Naive thymus-derived CD4-positive, alpha-beta T cell (primary cell): ENCODE data around the gene STARD3NL. TPM values are rescaled to one million over a fixed set of nuclear protein-coding genes. Genes with fewer than 3 reads are reported as not detected.
"Not testable (repeated sequence)": the region's sequence is repeated elsewhere in the genome, so short reads cannot be mapped to it uniquely, and the experiment has no call there.

Experiments used
- ATAC-seq: fragments of 150-1000 bp; cut with Tn5 transposase; 2 replicates; pipeline ENCODE4 v1.10.0; 2021; ENCODE audit warnings: mild to moderate bottlenecking, moderate library complexity
- CTCF ChIA-PET: fragments of 350-600 bp; sonication (Branson Sonifier 250); formaldehyde crosslinking; loops from one replicate; lab custom pipeline; 2021; ENCODE audit warnings: antibody characterized with exemption; lab: Charles Lee
- POLR2A ChIA-PET: fragments of 350-600 bp; sonication (Branson Sonifier 250); formaldehyde crosslinking; loops from one replicate; lab custom pipeline; 2021; ENCODE audit warnings: antibody characterized with exemption, inconsistent platforms; lab: Charles Lee
- DNase-seq, 9 donors: peaks; one replicate each; pipeline versions ENCODE4 v3.0.0 to v3.0.0-alpha.2; 2020 to 2022; ENCODE audit warnings: mixed read lengths in 1 of 9
- H3K27ac ChIP-seq: one replicate; pipeline ENCODE4 v1.7.0; 2013; ENCODE audit warnings: mild to moderate bottlenecking, low read depth, low read length, moderate library complexity
- H3K27me3 ChIP-seq, 2 donors: one replicate each; pipeline ENCODE4 v1.7.0; 2013; ENCODE audit warnings: low read length in 2 of 2, mild to moderate bottlenecking in 2 of 2, moderate library complexity in 2 of 2; ENCODE audit not compliant: control insufficient read depth in 2 of 2, insufficient read depth in 2 of 2
- H3K36me3 ChIP-seq, 3 experiments: 1 replicate in 2 of 3; 2 replicates in 1 of 3; pipeline ENCODE4 v1.7.0; 2013; ENCODE audit warnings: low read length in 3 of 3, mild to moderate bottlenecking in 3 of 3, moderate library complexity in 1 of 3; ENCODE audit not compliant: insufficient read depth in 3 of 3, control insufficient read depth in 2 of 3
- H3K4me1 ChIP-seq, 2 donors: one replicate each; pipeline ENCODE4 v1.7.0; 2013; ENCODE audit warnings: low read length in 2 of 2, mild to moderate bottlenecking in 2 of 2, moderate library complexity in 1 of 2; ENCODE audit not compliant: control insufficient read depth in 2 of 2, insufficient read depth in 2 of 2
- H3K4me3 ChIP-seq: 2 replicates; pipeline ENCODE4 v1.7.0; 2013; ENCODE audit warnings: mild to moderate bottlenecking, low read length
- H3K9me3 ChIP-seq, 3 experiments: 1 replicate in 2 of 3; 2 replicates in 1 of 3; pipeline ENCODE4 v1.7.0; 2013; ENCODE audit warnings: low read length in 3 of 3; ENCODE audit not compliant: control insufficient read depth in 2 of 3
- H3K27ac Mint-ChIP-seq, 9 donors: one replicate each; pipeline ENCODE4 v1.8.0; 2020 to 2022; ENCODE audit warnings: mixed read lengths in 9 of 9, mild to moderate bottlenecking in 8 of 9, moderate library complexity in 5 of 9, inconsistent platforms in 2 of 9
- H3K27me3 Mint-ChIP-seq, 5 donors: one replicate each; pipeline ENCODE4 v1.8.0; 2021 to 2022; ENCODE audit warnings: mixed read lengths in 5 of 5, mild to moderate bottlenecking in 1 of 5
- H3K36me3 Mint-ChIP-seq, 5 donors: one replicate each; pipeline ENCODE4 v1.8.0; 2020 to 2022; ENCODE audit warnings: mixed read lengths in 5 of 5, mild to moderate bottlenecking in 3 of 5, inconsistent platforms in 1 of 5
- H3K4me1 Mint-ChIP-seq, 7 donors: one replicate each; pipeline ENCODE4 v1.8.0; 2020 to 2022; ENCODE audit warnings: mixed read lengths in 7 of 7, mild to moderate bottlenecking in 3 of 7, inconsistent platforms in 1 of 7
- H3K4me3 Mint-ChIP-seq, 10 donors: one replicate each; pipeline ENCODE4 v1.8.0; 2020 to 2022; ENCODE audit warnings: mild to moderate bottlenecking in 10 of 10, mixed read lengths in 10 of 10, moderate library complexity in 6 of 10, inconsistent platforms in 2 of 10
- H3K9me3 Mint-ChIP-seq, 11 donors: one replicate each; pipeline ENCODE4 v1.8.0; 2020 to 2022; ENCODE audit warnings: mixed read lengths in 11 of 11, mild to moderate bottlenecking in 4 of 11, inconsistent platforms in 1 of 11, moderate library complexity in 1 of 11
- intact Hi-C, 2 donors: fragments of 100-400 bp; cut with micrococcal nuclease; formaldehyde crosslinking; loops; one replicate each; pipeline ENCODE4 v1.15.1; 2023
- polyA plus RNA-seq, 2 donors: library from polyadenylated mRNA; unstranded; fragments of 300-500 nt; fragmentation: Illumina TruSeq; gene quantifications; one replicate each; pipeline ENCODE4 v1.2.3, GENCODE V29; 2021
- total RNA-seq, 6 experiments: library from RNA in 5 of 6; stranded (reverse) in 5 of 6; gene quantifications; 1 replicate in 5 of 6; 2 replicates in 1 of 6; pipeline ENCODE4 v1.2.3 and lab custom pipeline; 2021 to 2026

The STARD3NL gene
- total and polyA plus RNA-seq, 7 experiments from 2014 or later, result 9.4 to 26.9 (median 17.0) TPM

- CTCF ChIA-PET, result not testable (repeated sequence)
These were observed 65.3 kb downstream of the STARD3NL start for GRCh38 chr7:38243345-38243744.

GRCh38 chr7:38244516-38244915 is 66.5 kb downstream of the STARD3NL start:
- peaks cover 0 to 19% (median 11%) of the 10 kb centered on the region in 5 donors for H3K36me3 Mint-ChIP-seq
- ChIA-PET POLR2A (no interaction called here), CTCF (no interaction called here)
- Histone ChIP-seq H3K4me3 (no peak overlapping the region), H3K36me3 (peaks cover 0 to 20% (median 0%) of the 10 kb centered on the region in 3 experiments), H3K27me3 (no peaks in the 10 kb centered on the region), H3K4me1 (peaks cover 0 to 25% of the 10 kb centered on the region in 2 donors), H3K9me3 (no peaks in the 10 kb centered on the region), H3K27ac (no peak overlapping the region)
- no peak overlapping the region for H3K27ac Mint-ChIP-seq
- H3K9me3 Mint-ChIP-seq, result no peaks in the 10 kb centered on the region
- no peaks in the 10 kb centered on the region for H3K27me3 Mint-ChIP-seq
- no peak for DNase-seq
- intact Hi-C loops, result no loop called here
- H3K4me3 Mint-ChIP-seq, result no peak overlapping the region
- H3K4me1 Mint-ChIP-seq, result peaks cover 0 to 24% (median 4%) of the 10 kb centered on the region in 7 donors
- ATAC-seq, result no peak

More at GRCh38 chr7:38243345-38243744, 65.3 kb downstream of the STARD3NL start:
- DNase-seq, H3K9me3 Mint-ChIP-seq, POLR2A ChIA-PET, H3K4me3 Mint-ChIP-seq, H3K27ac ChIP-seq, H3K9me3 ChIP-seq, H3K27me3 ChIP-seq, H3K27ac Mint-ChIP-seq, H3K4me3 ChIP-seq, intact Hi-C loops, H3K27me3 Mint-ChIP-seq: not testable (repeated sequence)
- peak; percentile 26 for ATAC-seq
- Mint-ChIP-seq H3K36me3 (peaks cover 0 to 21% (median 9%) of the 10 kb centered on the region in 5 donors), H3K4me1 (peaks cover 0 to 20% (median 0%) of the 10 kb centered on the region in 7 donors)
- Histone ChIP-seq H3K36me3 (peaks cover 0 to 19% (median 0%) of the 10 kb centered on the region in 3 experiments), H3K4me1 (peaks cover 0 to 29% of the 10 kb centered on the region in 2 donors)

GRCh38 chr7:38245409-38245977 is 67.4 kb downstream of the STARD3NL start:
- peaks cover 0 to 2% (median 0%) of the 10 kb centered on the region in 5 donors for H3K27me3 Mint-ChIP-seq
- peaks cover 0 to 25% of the 10 kb centered on the region in 2 donors for H3K4me1 ChIP-seq
- H3K4me1 Mint-ChIP-seq, result peaks cover 0 to 26% (median 4%) of the 10 kb centered on the region in 7 donors
- H3K4me3 ChIP-seq, result no peak overlapping the region
- peak overlapping the region in 2 of 9 donors; percentile 29 to 76 for H3K27ac Mint-ChIP-seq
- ATAC-seq, result peak; percentile 41
- ChIA-PET CTCF (no interaction called here), POLR2A (no interaction called here)
- H3K9me3 ChIP-seq, result no peaks in the 10 kb centered on the region
- no peak overlapping the region for H3K27ac ChIP-seq
- no peak overlapping the region for H3K4me3 Mint-ChIP-seq
- no peaks in the 10 kb centered on the region for H3K9me3 Mint-ChIP-seq
- H3K36me3 Mint-ChIP-seq, result peaks cover 0 to 19% (median 11%) of the 10 kb centered on the region in 5 donors
- intact Hi-C loops, result no loop called here
- H3K27me3 ChIP-seq, result no peaks in the 10 kb centered on the region
- H3K36me3 ChIP-seq, result peaks cover 0 to 20% (median 0%) of the 10 kb centered on the region in 3 experiments
- DNase-seq, result no peak

GRCh38 chr7:38248069-38248567 is 70.1 kb downstream of the STARD3NL start:
- Mint-ChIP-seq H3K9me3 (no peaks in the 10 kb centered on the region), H3K4me1 (peaks cover 0 to 30% (median 9%) of the 10 kb centered on the region in 7 donors), H3K27me3 (peaks cover 0 to 2% (median 0%) of the 10 kb centered on the region in 5 donors), H3K36me3 (peaks cover 0 to 16% (median 11%) of the 10 kb centered on the region in 5 donors), H3K27ac (no peak overlapping the region), H3K4me3 (no peak overlapping the region)
- ATAC-seq (no peak), DNase-seq (no peak)
- Histone ChIP-seq H3K36me3 (peaks cover 0 to 20% (median 0%) of the 10 kb centered on the region in 3 experiments), H3K27ac (no peak overlapping the region), H3K9me3 (no peaks in the 10 kb centered on the region), H3K27me3 (no peaks in the 10 kb centered on the region), H3K4me1 (peaks cover 0 to 23% of the 10 kb centered on the region in 2 donors), H3K4me3 (peak overlapping the region; percentile 2)
- intact Hi-C loops, result no loop called here
- POLR2A ChIA-PET, result interaction anchor here (0.7 to 0.9 kb wide), 2 partner anchors 11 to 73 kb away, joined by 6 to 7 read pairs; no protein-coding TSS in a partner anchor
- CTCF ChIA-PET, result interaction anchor here (1.7 kb wide), 1 partner anchor 87 kb away, joined by 4 read pairs; no protein-coding TSS in a partner anchor

- CTCF ChIA-PET, H3K27ac Mint-ChIP-seq, H3K27me3 ChIP-seq, H3K27ac ChIP-seq, POLR2A ChIA-PET, H3K9me3 ChIP-seq, H3K4me3 ChIP-seq, H3K27me3 Mint-ChIP-seq, H3K9me3 Mint-ChIP-seq, DNase-seq: not testable (repeated sequence)
- peak; percentile 64 for ATAC-seq
- Mint-ChIP-seq H3K4me3 (peak overlapping the region in 2 of 10 donors; percentile 16 to 67), H3K36me3 (peaks cover 0 to 16% (median 8%) of the 10 kb centered on the region in 5 donors), H3K4me1 (peaks cover 0 to 30% (median 9%) of the 10 kb centered on the region in 7 donors)
- Histone ChIP-seq H3K4me1 (peaks cover 0 to 19% of the 10 kb centered on the region in 2 donors), H3K36me3 (peaks cover 0 to 20% (median 0%) of the 10 kb centered on the region in 3 experiments)
- intact Hi-C loops, result loop anchor here in 1 of 2 donors (2.0 kb wide), 1 partner anchor 51 kb away; no protein-coding TSS in a partner anchor
These were observed 71.8 kb downstream of the STARD3NL start for GRCh38 chr7:38249849-38250248.

GRCh38 chr7:38257350-38257677 is 79.3 kb downstream of the STARD3NL start:
- Mint-ChIP-seq H3K27ac (peak overlapping the region in 1 of 9 donors; percentile 17), H3K4me1 (peaks cover 0 to 14% (median 4%) of the 10 kb centered on the region in 7 donors), H3K36me3 (no peaks in the 10 kb centered on the region), H3K4me3 (no peak overlapping the region), H3K9me3 (no peaks in the 10 kb centered on the region), H3K27me3 (no peaks in the 10 kb centered on the region)
- Histone ChIP-seq H3K27ac (no peak overlapping the region), H3K36me3 (no peaks in the 10 kb centered on the region), H3K4me3 (no peak overlapping the region), H3K27me3 (no peaks in the 10 kb centered on the region), H3K9me3 (no peaks in the 10 kb centered on the region), H3K4me1 (no peaks in the 10 kb centered on the region)
- intact Hi-C loops, result no loop called here
- DNase-seq (no peak), ATAC-seq (peak; percentile 46)
- POLR2A ChIA-PET, result no interaction called here
- CTCF ChIA-PET, result no interaction called here
